BLaER1 (cell line): ENCODE data around the gene LILRB2.

Source experiments
- H3K27ac ChIP-seq: shearing (Covaris generic); formaldehyde crosslinking; 2 replicates; pipeline ENCODE4 v1.8.1; 2022
- H3K27me3 ChIP-seq: shearing (Covaris generic); formaldehyde crosslinking; 2 replicates; pipeline ENCODE4 v1.8.1; 2022
- H3K36me3 ChIP-seq: shearing (Covaris generic); formaldehyde crosslinking; 2 replicates; pipeline ENCODE4 v1.8.1; 2022
- H3K4me1 ChIP-seq: shearing (Covaris generic); formaldehyde crosslinking; 2 replicates; pipeline ENCODE4 v1.8.1; 2022
- H3K4me2 ChIP-seq: shearing (Covaris generic); formaldehyde crosslinking; 2 replicates; pipeline ENCODE4 v1.8.1; 2022
- H3K4me3 ChIP-seq: shearing (Covaris generic); formaldehyde crosslinking; 2 replicates; pipeline ENCODE4 v1.8.1; 2022
- H3K9ac ChIP-seq: shearing (Covaris generic); formaldehyde crosslinking; 2 replicates; pipeline ENCODE4 v1.8.1; 2022
- H3K9me3 ChIP-seq: shearing (Covaris generic); formaldehyde crosslinking; 2 replicates; pipeline ENCODE4 v1.8.1; 2022
- H4K20me1 ChIP-seq: shearing (Covaris generic); formaldehyde crosslinking; 2 replicates; pipeline ENCODE4 v1.8.1; 2022
- Cebpa-rat ChIP-seq: shearing (Covaris generic); IDR thresholded peaks from 2 replicates; pipeline ENCODE4 v1.8.1; 2022

The LILRB2 gene

GRCh38 chr19:54317965-54318240 is 37.0 kb upstream of the LILRB2 start:
- no peaks in the 10 kb centered on the region for H4K20me1 ChIP-seq
- H3K4me3 ChIP-seq: no peak overlapping the region
- no peak overlapping the region for H3K27ac ChIP-seq
- peaks cover 10% of the 10 kb centered on the region for H3K4me1 ChIP-seq
- no peaks in the 10 kb centered on the region for H3K36me3 ChIP-seq
- no peak overlapping the region for H3K9ac ChIP-seq
- no peak overlapping the region for H3K4me2 ChIP-seq
- no peaks in the 10 kb centered on the region for H3K27me3 ChIP-seq
- no peak for TF ChIP-seq Cebpa-rat
- H3K9me3 ChIP-seq: peaks cover 16% of the 10 kb centered on the region

- no peaks in the 10 kb centered on the region for H3K27me3 ChIP-seq
- no peaks in the 10 kb centered on the region for H4K20me1 ChIP-seq
- peaks cover 16% of the 10 kb centered on the region for H3K4me1 ChIP-seq
- no peaks in the 10 kb centered on the region for H3K36me3 ChIP-seq
- H3K9ac ChIP-seq: no peak overlapping the region
- no peak overlapping the region for H3K4me3 ChIP-seq
- no peak for TF ChIP-seq Cebpa-rat
- H3K9me3 ChIP-seq: peaks cover 15% of the 10 kb centered on the region
- no peak overlapping the region for H3K27ac ChIP-seq
- no peak overlapping the region for H3K4me2 ChIP-seq
Observed at GRCh38 chr19:54317108-54317964, 36.4 kb upstream of the LILRB2 start.

GRCh38 chr19:54316746-54317107 is 35.8 kb upstream of the LILRB2 start:
- no peak overlapping the region for H3K4me3 ChIP-seq
- no peaks in the 10 kb centered on the region for H3K27me3 ChIP-seq
- no peaks in the 10 kb centered on the region for H4K20me1 ChIP-seq
- H3K9me3 ChIP-seq: peaks cover 9% of the 10 kb centered on the region; the same call in 1 of the 2 replicates
- no peak overlapping the region for H3K4me2 ChIP-seq
- no peak for TF ChIP-seq Cebpa-rat
- no peak overlapping the region for H3K27ac ChIP-seq
- no peak overlapping the region for H3K9ac ChIP-seq
- no peaks in the 10 kb centered on the region for H3K36me3 ChIP-seq
- peaks cover 20% of the 10 kb centered on the region for H3K4me1 ChIP-seq

- TF ChIP-seq Cebpa-rat: no peak
- Histone ChIP-seq H3K4me3 (no peak overlapping the region), H3K9ac (no peak overlapping the region), H4K20me1 (no peaks in the 10 kb centered on the region), H3K4me2 (no peak overlapping the region), H3K4me1 (peaks cover 20% of the 10 kb centered on the region), H3K27me3 (no peaks in the 10 kb centered on the region), H3K9me3 (peaks cover 1% of the 10 kb centered on the region; the same call in 1 of the 2 replicates), H3K27ac (no peak overlapping the region), H3K36me3 (no peaks in the 10 kb centered on the region)
Observed at GRCh38 chr19:54315956-54316355, 35.0 kb upstream of the LILRB2 start.

GRCh38 chr19:54312436-54313377 is 31.8 kb upstream of the LILRB2 start, which contains the start of gene LILRA5:
TSS of gene LILRA5 (minus strand) at chr19:54313166. CDS start at chr19:54313019, 147 bp downstream.
- Histone ChIP-seq H3K4me1 (peaks cover 14% of the 10 kb centered on the region), H3K9me3 (no peaks in the 10 kb centered on the region), H3K27ac (no peak within 1 kb of the TSS), H4K20me1 (no peaks in the 10 kb centered on the region), H3K36me3 (no peaks in the 10 kb centered on the region), H3K4me3 (no peak within 1 kb of the TSS), H3K9ac (no peak within 1 kb of the TSS; the same call in 1 of the 2 replicates), H3K4me2 (peak within 1 kb of the TSS; percentile 55), H3K27me3 (no peaks in the 10 kb centered on the region)
- no peak for TF ChIP-seq Cebpa-rat

GRCh38 chr19:54312011-54312410 is 31.1 kb upstream of the LILRB2 start:
- no peaks in the 10 kb centered on the region for H3K36me3 ChIP-seq
- H3K4me3 ChIP-seq: no peak overlapping the region
- TF ChIP-seq Cebpa-rat: no peak
- no peaks in the 10 kb centered on the region for H3K9me3 ChIP-seq
- peaks cover 14% of the 10 kb centered on the region for H3K4me1 ChIP-seq
- no peak overlapping the region for H3K9ac ChIP-seq
- H3K4me2 ChIP-seq: peak overlapping the region; percentile 55
- H4K20me1 ChIP-seq: no peaks in the 10 kb centered on the region
- no peak overlapping the region for H3K27ac ChIP-seq
- H3K27me3 ChIP-seq: no peaks in the 10 kb centered on the region

GRCh38 chr19:54311486-54311885 is 30.6 kb upstream of the LILRB2 start:
- Histone ChIP-seq H4K20me1 (no peaks in the 10 kb centered on the region), H3K4me3 (no peak overlapping the region), H3K27ac (no peak overlapping the region), H3K4me1 (peaks cover 14% of the 10 kb centered on the region), H3K36me3 (no peaks in the 10 kb centered on the region), H3K9me3 (no peaks in the 10 kb centered on the region), H3K9ac (no peak overlapping the region), H3K4me2 (no peak overlapping the region), H3K27me3 (no peaks in the 10 kb centered on the region)
- no peak for TF ChIP-seq Cebpa-rat

GRCh38 chr19:54310543-54310942 is 29.6 kb upstream of the LILRB2 start:
- no peaks in the 10 kb centered on the region for H3K36me3 ChIP-seq
- H3K27me3 ChIP-seq: no peaks in the 10 kb centered on the region
- H3K27ac ChIP-seq: no peak overlapping the region
- H3K4me1 ChIP-seq: peaks cover 14% of the 10 kb centered on the region
- no peak for TF ChIP-seq Cebpa-rat
- no peaks in the 10 kb centered on the region for H3K9me3 ChIP-seq
- H3K4me2 ChIP-seq: no peak overlapping the region
- H3K4me3 ChIP-seq: no peak overlapping the region
- no peaks in the 10 kb centered on the region for H4K20me1 ChIP-seq
- H3K9ac ChIP-seq: no peak overlapping the region

GRCh38 chr19:54309811-54310210 is 28.9 kb upstream of the LILRB2 start:
- no peaks in the 10 kb centered on the region for H3K9me3 ChIP-seq
- H3K9ac ChIP-seq: no peak overlapping the region
- H3K27me3 ChIP-seq: no peaks in the 10 kb centered on the region
- H3K36me3 ChIP-seq: no peaks in the 10 kb centered on the region
- H3K4me3 ChIP-seq: no peak overlapping the region
- no peak overlapping the region for H3K27ac ChIP-seq
- H3K4me1 ChIP-seq: peaks cover 19% of the 10 kb centered on the region
- TF ChIP-seq Cebpa-rat: no peak
- no peaks in the 10 kb centered on the region for H4K20me1 ChIP-seq
- no peak overlapping the region for H3K4me2 ChIP-seq
